MM.1S (cell line): ENCODE measurements around the gene CCDC88B.

ENCODE experiments used
- EZH2 ChIP-seq: fragments of 300-600 bp; sonication (generic); optimal IDR thresholded peaks from 2 replicates; pipeline ENCODE3; 2017; ENCODE audit warnings: low read depth, mild to moderate bottlenecking, antibody characterized with exemption, low read length, mixed read lengths
- TF ChIP-seq, protein P1 (sequence below): fragments of 300-600 bp; sonication (generic); IDR thresholded peaks from 2 replicates; pipeline ENCODE4 v1.5.1; 2016; ENCODE audit warnings: antibody characterized with exemption, low read length, mixed read lengths

DNA sequence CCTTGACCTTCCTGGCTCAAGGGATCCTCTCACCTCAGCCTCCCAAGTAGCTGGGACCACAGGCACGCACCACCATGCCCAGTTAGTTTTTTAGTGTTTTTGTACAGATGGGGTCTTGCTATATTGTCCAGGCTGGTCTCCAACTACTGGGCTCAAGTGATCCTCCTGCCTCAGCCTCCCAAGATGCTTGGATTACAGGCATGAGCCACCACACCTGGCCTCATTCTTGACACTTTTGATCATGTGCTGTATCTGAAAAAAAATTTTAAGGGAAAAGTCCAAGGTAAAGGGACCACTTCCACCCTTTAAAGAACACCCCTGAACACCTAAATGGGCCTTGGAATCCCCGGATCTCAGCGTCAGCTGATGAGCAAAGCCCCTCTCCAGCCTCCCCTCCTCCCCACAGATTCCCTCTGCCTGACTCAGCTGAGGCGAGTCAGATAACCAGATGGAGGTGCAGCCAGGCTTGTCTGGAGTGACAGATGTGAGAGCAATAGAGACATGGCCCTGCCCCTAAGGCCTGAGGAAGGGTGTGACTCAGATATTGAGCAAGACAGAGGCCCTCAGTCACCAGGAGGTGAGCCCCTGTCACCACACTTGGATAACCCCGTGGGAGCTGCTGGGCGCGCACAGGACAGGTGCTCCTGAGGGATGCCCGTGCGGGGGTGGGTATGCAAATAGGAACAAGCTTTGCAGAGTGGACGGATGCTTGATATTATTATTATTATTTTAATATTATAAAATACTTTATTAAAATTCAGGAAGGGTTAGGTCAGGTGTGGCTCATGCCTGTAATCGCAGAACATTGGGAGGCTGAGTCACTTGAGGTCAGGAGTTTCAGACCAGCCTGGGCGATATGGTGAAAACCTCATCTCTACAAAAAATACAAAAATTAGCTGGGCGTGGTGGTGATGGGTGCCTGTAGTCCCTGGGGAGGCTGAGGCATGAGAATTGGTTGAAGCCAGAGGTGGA lies 5.0 kb upstream of the CCDC88B start:
- TF ChIP-seq, protein P1, sequence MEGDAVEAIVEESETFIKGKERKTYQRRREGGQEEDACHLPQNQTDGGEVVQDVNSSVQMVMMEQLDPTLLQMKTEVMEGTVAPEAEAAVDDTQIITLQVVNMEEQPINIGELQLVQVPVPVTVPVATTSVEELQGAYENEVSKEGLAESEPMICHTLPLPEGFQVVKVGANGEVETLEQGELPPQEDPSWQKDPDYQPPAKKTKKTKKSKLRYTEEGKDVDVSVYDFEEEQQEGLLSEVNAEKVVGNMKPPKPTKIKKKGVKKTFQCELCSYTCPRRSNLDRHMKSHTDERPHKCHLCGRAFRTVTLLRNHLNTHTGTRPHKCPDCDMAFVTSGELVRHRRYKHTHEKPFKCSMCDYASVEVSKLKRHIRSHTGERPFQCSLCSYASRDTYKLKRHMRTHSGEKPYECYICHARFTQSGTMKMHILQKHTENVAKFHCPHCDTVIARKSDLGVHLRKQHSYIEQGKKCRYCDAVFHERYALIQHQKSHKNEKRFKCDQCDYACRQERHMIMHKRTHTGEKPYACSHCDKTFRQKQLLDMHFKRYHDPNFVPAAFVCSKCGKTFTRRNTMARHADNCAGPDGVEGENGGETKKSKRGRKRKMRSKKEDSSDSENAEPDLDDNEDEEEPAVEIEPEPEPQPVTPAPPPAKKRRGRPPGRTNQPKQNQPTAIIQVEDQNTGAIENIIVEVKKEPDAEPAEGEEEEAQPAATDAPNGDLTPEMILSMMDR, result no peak
- TF ChIP-seq EZH2, result no peak
